GM03348 (cell line): ENCODE results near the gene ZFP64.

ENCODE experiments used
- DNase-seq: peaks from one replicate; pipeline ENCODE4 v3.0.0; 2012; ENCODE audit warnings: low spot score

ZFP64 gene

GRCh38 chr20:52104546-52105441 lies 86.8 kb downstream of the ZFP64 start:
- DNase-seq: peak; percentile 57

DNA sequence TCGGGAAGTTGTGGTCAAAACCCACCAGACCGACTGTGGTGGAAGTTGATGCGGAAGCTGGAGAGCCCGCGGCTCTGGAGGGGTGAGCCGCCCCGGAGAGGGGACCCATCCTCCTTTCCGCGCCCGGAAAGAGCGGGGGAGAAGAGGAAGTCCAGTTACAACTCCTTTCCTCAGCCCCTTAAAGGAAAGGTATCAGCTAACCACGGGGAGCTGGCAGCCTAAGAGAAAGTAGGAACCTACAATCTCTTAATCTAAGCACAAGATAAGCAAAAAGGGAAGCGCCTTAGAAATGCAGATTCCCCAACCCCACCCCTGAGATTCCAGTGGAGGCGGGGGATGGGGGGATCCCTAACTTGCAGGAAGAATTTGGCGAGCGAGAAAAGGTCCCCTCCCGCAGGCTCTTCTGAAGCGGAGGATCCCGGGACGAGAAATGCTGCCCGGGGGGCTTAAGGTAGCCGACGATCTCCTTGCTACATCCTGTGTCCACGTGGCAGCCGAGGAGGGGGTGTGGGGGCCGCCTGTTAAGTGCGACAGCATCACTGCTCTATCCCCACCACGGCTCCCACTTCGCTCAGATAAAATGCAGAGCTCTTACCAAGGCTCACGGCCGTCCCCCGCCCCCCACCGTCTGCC lies 87.5 kb downstream of the ZFP64 start:
- peak; percentile 16 for DNase-seq

- DNase-seq: no peak
Measured at GRCh38 chr20:52103335-52103912, 88.2 kb downstream of the ZFP64 start.

- no peak for DNase-seq
Measured at GRCh38 chr20:52102559-52102958, 89.0 kb downstream of the ZFP64 start.

- no peak for DNase-seq
Measured at GRCh38 chr20:52102126-52102525, 89.5 kb downstream of the ZFP64 start.
